KBM-7 (cell line): ENCODE data around the gene CNOT8.

Experiments used
- DNase-seq: peaks from one replicate; pipeline ENCODE4 v3.0.0-alpha.2; 2015
- in situ Hi-C: fragments of 300-500 bp; cut with MboI; formaldehyde crosslinking; loops from 2 replicates; pipeline ENCODE4 v1.14.3; 2020; ENCODE audit warnings: low sequenced_read_pairs, low pct_unique_long_range_greater_than_20kb, mixed read lengths

The CNOT8 gene

DNA sequence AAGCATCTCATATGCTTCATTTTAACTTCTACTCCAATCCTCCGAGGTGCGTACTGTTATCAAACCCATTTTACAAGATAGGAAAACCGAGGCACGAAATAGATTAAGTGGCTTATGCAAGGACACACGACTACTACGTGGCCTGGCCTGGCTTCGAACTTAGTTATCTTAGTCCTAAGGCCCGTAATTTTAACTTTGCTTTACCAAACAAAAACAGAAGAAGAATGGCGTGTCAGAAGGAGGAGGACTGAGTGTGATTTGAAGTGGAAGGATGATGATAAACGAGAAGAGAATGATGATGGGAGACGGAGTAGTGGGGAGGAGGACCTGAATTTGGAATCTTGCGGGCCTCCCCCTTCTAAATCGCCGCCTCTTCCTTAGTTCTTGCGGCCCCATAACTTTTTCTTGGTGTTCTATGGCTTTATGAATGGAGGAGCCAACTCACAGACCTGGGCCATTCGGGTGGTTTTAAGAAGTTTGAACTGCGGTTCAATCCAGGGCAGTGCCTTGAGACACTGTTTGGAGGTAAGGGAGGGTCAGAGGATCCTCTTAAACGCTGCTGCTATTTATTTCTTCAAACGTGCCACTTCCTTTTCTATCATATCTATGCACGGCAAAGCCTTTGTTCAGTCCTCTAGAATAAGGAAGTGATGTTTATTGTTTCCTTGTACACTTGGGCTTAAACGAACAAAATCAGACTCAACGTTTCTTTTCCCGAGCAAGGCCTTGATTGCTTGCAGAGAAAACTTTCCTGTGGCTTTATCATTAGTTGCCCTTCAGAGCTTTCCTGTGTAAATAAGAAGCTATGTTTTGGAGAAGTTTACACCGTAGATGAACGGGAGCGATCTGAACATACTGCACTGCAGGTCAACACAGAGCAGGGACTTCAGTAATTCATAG, 795 bp downstream of the CNOT8 start:
- DNase-seq, result peak; percentile 87
- in situ Hi-C loops, result no loop called here

DNA sequence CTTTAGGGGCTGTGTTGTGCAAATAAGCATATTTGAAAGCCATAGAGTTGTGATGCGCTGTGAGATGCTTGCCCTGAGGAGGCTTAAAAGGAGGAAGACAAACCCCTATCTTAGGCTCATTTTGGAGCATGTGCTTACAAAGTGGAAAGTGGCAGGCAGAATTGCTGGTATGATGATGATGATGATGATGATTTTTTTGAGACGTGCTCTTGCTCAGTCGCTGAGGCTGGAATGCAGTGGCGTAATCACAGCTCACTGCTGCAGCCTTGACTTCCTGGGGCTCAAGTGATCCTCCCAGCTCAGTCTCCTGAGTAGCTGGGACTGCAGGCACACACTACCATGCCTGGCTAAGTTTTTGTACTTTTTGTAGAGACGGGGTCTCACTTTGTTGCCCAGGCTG, 1.7 kb downstream of the CNOT8 start:
- DNase-seq, result no peak
- in situ Hi-C loops, result no loop called here

DNA sequence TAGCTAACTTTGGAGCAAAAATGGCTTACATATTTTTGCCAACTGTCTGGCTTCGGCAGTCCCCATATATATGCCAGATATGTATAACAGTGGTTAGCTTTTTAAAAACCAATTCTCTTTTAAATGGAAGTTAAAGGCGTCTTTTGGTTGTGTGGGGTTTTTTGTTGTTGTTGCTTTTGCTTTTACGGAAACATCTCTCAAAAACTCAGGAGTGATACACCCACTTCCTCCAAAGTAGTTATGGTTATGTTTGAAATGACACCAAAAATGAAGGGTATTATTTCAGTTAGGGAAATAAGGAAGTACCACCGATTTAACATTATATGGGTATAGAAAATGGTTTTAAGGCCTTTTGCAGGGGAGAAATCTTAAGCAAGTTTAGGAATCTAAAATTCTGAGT, 2.3 kb downstream of the CNOT8 start:
- peak; percentile 61 for DNase-seq
- in situ Hi-C loops, result no loop called here

DNA sequence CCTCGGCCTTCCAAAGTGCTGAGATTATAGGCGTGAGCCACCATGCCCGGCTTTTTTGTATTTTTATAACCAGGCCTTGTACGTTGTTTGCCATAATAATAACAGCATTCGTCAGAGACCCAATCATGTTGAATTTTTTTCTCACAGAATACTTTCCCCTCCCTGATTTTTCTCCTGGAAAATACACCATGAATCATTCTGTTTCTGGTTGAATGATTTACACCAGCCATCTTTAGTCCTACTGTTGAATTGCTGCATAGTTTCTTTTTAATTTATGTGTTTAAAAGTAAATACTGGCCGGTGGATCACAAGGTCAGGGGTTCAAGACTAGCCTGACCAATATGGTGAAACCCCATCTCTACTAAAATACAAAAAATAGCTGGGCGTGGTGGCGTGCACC, 3.5 kb downstream of the CNOT8 start:
- in situ Hi-C loops, result no loop called here
- DNase-seq, result no peak

DNA sequence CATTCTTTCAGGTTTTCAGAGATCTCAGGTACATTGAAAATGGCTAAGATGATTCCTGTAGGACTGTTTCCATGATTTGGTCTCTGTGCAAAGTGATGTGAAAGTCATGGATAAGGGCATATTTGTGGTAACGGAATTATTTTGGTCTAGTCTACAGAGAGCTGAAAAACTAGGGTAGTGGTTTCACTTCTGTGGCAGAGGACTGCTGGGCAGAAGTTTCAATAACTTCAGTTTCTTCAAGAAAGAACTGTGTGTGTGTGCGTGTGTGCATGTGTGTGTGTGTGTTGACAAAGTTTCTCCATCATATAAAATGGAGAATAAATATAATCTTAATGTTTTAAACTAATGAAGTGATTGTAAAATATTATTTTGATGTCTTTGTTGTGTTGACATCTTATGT, 4.3 kb downstream of the CNOT8 start:
- DNase-seq, result no peak
- in situ Hi-C loops, result no loop called here

DNA sequence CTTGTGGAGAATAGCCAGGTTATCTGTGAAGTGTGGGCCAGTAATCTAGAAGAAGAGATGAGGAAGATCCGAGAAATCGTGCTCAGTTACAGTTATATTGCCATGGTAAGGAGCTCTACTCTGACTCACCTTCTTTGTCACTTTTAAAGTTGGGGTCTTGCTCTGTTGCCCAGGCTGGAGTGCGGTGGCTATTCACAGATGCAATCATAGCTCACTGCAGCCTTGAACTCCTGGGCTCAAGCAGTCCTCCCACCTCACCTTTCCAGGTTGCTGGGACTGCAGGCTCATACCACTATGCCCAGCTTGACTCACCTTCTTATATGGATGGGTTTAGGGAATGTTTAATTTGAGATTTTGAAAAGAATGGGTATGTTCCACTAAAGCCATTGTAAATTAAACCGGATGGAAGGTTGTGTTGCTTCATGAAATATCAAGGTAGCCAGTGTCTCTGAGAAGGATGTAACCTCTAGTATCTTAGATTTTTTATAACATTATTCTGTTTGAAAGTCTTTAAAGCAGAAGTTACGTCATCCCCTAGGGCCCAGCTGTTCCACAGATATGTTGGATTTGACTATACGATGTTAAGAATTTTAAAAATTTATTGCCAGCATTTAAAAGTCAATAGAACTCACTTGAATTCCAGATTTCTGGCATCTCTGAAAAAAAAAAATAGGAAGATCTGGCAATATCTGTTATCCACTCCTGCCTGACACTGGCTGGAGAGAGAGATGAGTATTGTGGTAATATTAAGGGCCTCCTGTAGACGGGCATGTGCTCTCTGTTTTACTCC, 5.1 kb downstream of the CNOT8 start:
- in situ Hi-C loops, result no loop called here
- DNase-seq, result no peak

DNA sequence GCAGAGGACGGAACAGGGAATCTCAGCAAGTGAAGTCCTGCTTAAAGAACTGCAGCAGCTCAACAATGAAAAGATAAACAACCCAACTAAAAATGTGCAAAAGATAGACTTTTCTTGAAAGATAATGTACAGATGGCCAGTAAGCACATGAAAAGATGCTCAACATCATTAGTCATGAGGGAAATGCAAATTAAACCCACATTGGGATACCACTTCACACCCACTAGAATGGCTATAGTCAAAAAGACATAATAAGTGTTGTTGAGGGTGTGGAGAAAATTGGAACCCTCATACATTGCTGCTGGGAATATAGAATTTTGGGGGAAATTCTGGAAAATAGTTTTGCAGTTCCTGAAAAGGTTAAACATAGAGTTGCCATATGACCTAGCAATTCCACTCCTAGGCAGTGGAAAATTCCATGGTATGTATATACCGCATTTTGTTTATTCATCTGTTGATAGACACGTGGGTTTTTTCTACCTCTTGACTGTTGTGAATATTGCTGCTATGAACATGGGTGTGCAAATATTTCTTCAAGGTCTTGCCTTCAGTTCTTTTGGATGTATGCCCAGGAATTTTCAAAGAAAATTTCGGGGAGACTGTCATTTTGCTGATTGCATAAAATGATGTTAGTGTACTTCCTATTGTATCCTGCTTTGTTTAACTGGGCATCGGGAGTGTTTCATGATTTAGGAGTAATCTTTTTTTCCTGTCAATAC, 7.2 kb downstream of the CNOT8 start:
- DNase-seq, result no peak
- in situ Hi-C loops, result no loop called here

DNA sequence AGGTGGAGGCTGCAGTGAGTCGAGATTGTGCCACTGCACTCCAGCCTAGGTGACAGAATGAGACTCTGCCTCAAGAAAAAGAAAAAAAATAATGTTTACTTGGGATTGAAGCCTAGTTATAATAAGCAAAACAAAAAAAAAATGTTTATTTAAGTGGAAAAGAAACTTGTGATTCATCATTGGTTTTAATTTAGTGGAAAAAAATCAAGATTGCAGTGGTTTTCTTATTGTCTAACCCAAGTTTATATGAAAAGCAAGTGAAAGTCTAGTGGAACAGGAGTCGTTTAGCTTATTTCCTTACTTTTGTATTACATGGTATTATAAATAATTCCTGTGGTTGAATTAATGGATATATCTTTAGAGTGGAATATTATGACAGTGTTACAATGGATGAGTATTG, 8.4 kb downstream of the CNOT8 start:
- DNase-seq, result no peak
- in situ Hi-C loops, result no loop called here

DNA sequence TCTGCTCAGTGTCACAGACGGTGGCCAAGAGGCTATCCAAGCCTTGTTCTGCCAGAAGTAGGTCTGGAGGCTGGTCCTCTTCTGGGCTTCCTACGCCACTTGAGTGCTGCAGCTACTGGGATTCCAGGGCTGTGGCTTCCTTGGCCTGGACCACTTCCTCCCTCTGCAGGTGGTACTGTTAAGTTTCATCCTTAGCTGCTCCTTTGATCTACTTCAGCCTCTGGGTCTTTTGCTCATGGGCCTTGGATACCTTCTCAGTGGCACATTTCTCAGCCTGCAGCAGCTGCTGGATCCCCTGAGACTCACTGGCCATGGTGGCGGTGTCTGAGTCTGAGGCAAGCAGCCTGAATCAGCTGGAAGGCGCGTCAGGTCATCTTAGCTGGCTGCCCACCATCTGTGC, 10.3 kb downstream of the CNOT8 start:
- in situ Hi-C loops, result no loop called here
- DNase-seq, result no peak

DNA sequence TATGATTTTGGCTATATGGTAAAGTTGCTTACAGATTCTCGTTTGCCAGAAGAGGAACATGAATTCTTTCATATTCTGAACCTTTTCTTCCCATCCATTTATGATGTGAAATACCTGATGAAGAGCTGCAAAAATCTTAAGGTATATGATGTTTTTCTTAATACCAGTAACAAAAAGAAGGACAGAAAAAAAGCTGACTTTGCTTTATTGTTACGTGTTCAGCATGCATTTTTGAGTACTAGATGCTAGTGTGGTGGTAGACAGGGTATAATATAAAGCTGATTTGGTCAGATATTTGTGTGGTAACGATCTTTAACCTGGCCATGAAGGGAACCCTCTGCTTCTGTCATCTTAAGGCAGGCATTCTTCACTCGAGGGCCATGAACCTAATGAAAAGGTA, 13.3 kb downstream of the CNOT8 start:
- in situ Hi-C loops, result no loop called here
- no peak for DNase-seq

DNA sequence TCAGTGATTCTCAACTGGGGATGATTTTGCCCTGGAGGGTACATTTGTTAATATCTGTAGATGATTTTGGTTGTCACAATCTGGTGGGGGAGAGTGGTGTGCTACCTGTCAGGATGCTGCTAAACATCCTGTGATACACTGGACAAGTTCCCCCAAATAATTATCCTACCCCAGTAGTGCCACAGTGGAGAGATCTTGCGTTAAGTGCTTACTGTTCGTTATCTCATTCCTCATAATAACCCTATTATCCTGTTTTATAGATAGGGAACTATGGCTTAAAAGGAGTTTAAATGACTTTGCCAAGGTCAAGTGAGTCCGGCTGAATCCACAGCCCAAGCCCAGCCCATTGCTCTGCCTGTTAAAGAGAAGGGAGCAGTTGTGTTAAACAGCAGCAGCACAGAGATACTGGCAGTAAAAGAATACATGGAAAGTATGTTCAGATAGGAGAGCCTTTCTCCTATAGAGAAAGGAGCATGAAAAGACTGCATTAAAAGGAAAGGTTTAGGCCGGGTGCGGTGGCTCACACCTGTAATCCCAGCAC, 15.4 kb downstream of the CNOT8 start:
- no peak for DNase-seq
- in situ Hi-C loops, result no loop called here

DNA sequence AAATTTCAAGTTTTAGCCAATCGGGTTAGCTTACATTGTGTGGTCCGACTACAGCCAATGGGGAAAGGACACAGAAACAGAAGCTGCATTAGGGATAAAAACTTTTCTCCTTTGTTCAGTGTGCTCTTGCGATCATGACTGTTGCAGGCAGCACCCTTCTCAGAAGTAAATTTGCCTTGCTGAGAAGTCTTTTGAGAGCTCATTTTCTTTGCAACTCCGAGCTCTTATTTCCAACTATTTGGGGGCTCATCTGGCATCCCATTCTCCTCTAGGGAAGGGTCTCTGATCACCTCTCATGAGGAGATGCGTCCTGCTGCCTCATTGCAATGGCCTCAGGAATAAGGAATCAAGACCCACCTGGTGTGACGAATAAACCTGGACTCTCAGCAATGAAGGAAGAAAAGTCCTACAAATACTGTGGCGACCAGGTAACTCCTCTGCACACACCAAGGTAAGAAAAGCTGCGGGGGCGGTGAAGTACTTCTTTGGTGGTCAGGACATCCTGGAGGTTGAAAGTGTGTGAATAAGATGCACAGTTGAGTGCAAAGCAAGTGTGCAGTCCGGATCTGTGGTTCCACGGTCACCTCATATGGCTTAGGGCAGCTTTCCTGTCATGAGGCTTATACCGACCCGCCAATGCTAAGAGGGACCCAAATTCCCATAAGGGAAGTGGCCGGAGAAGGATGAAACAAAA, 20.4 kb downstream of the CNOT8 start:
- no peak for DNase-seq
- in situ Hi-C loops, result no loop called here

DNA sequence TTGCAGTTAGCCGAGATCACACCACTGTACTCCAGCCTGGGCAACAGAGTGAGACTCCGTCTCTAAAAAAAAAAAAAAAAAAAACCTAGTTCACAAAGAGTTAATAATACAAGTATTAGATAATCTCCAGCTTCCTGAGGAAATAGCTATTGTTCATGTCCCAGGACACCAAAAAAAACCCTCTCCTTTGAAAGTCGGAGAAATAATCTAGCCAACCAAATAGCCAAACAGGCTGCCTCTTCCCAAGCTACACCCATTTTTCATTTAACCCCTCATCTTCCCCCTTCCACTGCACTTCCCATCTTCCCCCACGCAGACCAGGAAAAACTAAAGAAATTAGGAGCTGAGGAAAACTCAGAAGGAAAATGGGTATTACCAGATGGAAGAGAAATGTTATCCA, 23.6 kb downstream of the CNOT8 start:
- DNase-seq, result no peak
- in situ Hi-C loops, result no loop called here

DNA sequence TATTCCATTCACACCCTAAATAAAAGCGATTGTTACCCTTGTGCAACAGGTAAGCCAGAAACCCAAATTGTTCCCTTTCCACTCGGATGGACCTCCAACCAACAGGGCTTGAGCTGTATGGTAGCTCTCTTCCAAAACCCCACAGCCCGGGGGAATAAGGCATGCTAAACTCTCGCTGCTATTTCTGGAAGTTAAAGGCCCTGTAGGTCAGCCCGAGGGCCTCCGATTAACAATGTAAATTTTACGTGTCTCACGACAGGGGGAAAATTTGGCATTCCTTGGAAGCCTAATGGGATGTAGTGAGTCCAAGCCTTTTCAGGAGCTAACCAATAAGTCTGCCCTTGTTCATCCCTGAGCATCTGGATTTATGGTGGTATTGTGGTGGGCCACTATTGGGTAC, 26.0 kb downstream of the CNOT8 start:
- in situ Hi-C loops, result no loop called here

DNA sequence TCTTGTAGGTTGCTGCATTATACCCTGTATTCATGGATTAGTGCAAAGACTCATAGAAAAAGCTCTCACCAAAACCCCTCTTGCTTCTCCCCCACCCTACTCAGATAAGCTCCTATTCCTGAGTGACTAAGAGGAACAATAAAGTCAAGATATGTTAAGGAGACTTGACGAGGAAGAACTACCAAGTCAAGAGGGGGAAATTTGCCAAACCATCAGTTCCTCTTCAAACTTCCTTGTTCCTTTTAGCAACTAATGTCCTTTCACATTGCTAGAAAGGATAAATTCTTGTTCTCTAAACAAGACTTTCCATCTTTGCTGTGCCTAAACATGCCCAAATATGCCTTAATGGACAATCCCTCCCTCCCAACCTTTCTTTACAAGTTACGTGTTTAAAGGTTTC, 27.0 kb downstream of the CNOT8 start:
- in situ Hi-C loops, result no loop called here
- DNase-seq, result peak; percentile 32

More for the DNA sequence above, 26.0 kb downstream of the CNOT8 start:
- no peak for DNase-seq

DNA sequence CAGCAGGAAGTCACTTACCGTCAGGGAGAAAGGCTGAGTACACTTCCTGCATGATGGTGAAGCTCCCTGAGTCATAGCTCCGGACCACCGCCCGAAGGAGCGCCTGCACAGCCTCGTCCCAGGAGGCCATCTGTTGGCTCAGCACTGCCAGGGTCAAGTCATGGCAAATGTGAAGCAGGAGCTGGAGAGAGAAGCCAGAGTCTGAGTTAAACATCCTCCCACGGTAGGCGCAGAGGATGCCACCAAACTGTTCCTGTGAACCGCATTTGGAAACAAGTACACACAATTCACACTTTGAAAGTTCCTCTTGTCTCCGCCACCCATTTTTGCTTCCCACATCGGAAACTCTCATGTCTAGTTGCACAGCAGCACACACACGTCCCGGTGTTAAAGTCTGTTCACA, 33.9 kb downstream of the CNOT8 start:
- in situ Hi-C loops, result no loop called here
- no peak for DNase-seq

DNA sequence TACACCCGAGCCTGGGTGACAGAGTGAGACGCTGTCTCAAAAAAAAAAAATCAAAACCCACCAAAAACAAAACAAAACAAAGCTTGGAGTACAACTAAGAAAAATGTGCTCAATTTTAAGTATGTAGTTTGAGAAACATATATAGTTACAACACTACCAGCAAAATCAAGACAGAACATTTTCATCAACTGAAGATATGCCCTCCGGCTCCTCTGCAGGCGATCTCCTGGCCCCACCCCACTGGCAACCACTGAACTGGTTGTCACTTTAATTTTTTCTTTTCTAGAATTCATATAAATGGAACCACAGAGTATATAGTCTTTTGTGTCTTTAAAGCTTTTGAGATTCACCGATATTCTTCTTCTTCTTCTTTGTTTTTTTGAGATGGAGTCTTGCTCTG, 35.0 kb downstream of the CNOT8 start:
- DNase-seq, result no peak
- in situ Hi-C loops, result no loop called here

DNA sequence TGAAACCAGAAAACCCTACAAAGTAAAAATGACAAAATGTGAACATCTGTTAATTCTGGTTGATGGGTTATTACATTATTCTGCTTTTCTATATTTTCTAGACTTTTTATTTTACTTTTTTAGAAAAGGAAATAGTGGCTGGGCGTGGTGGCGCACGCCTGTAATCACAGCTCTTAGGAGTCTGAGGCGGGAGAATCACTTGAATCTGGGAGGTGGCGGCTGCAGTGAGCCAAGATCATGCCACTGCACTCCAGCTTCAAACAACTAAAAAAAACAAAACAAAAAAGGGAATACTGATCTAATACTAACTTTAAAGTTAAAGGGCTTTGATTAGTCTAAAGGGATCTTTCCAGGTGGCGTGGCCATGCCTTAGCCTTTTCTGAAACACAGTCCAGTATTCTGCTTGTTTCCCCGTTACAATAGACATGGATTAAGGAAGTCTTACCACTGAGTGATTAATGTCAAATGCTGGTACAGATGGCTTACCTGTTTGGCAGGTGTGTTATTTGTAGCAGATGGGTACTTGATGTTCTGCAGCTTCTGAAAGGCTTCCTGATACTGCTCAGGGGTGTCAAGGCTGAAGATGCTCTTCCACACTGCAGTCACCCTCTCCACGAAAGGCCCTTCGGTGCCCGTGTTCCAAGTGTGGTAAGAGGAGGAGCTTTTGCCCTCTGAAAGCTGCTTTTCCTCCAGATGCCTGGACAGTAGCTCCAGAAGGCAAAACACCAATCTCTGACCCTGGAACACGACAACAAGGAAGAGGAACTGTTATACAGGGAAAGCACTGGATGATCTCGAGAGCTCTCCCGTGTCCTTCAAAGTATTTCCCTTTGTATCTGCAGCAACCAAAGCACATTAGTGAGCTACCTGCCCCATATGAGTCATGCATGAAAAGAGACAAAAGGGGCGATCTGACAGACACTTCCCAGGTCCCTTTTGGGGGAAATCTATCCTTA, 37.5 kb downstream of the CNOT8 start:
- in situ Hi-C loops, result no loop called here
- DNase-seq, result no peak
